HG03354 (cell line): ENCODE data around the gene SPTBN1.

Source experiments
- ATAC-seq: cut with Tn5 transposase; IDR thresholded peaks from one replicate; pipeline ENCODE4 v1.9.1; 2021; ENCODE audit warnings: mild to moderate bottlenecking; ENCODE audit not compliant: unreplicated experiment, poor library complexity, severe bottlenecking

SPTBN1 gene

GRCh38 chr2:54634564-54635511, 178.7 kb downstream of the SPTBN1 start:
- peak; percentile 80 for ATAC-seq

- no peak for ATAC-seq
These were observed 179.5 kb downstream of the SPTBN1 start for GRCh38 chr2:54635554-54636152.

GRCh38 chr2:54636415-54637139, 180.4 kb downstream of the SPTBN1 start:
- no peak for ATAC-seq

- ATAC-seq: peak; percentile 37
These were observed 182.0 kb downstream of the SPTBN1 start for GRCh38 chr2:54638103-54638502.

- no peak for ATAC-seq
These were observed 182.7 kb downstream of the SPTBN1 start for GRCh38 chr2:54638774-54639187.

GRCh38 chr2:54639609-54640008, 183.5 kb downstream of the SPTBN1 start:
- no peak for ATAC-seq

GRCh38 chr2:54640834-54641540, 184.9 kb downstream of the SPTBN1 start:
- ATAC-seq: no peak

GRCh38 chr2:54641988-54642387, 185.9 kb downstream of the SPTBN1 start:
- no peak for ATAC-seq

GRCh38 chr2:54642677-54643430, 186.7 kb downstream of the SPTBN1 start:
- ATAC-seq: no peak

GRCh38 chr2:54644236-54644635, 188.1 kb downstream of the SPTBN1 start:
- ATAC-seq: no peak

GRCh38 chr2:54646170-54646927, 190.2 kb downstream of the SPTBN1 start:
- ATAC-seq: no peak

- ATAC-seq: no peak
These were observed 192.1 kb downstream of the SPTBN1 start for GRCh38 chr2:54648256-54648655.

GRCh38 chr2:54649191-54649590, 193.1 kb downstream of the SPTBN1 start:
- ATAC-seq: no peak

- no peak for ATAC-seq
These were observed 193.5 kb downstream of the SPTBN1 start for GRCh38 chr2:54649633-54650032.

- ATAC-seq: no peak
These were observed 194.5 kb downstream of the SPTBN1 start for GRCh38 chr2:54650612-54651011.

GRCh38 chr2:54651291-54651690, 195.2 kb downstream of the SPTBN1 start:
- no peak for ATAC-seq

- ATAC-seq: peak; percentile 91
These were observed 196.4 kb downstream of the SPTBN1 start for GRCh38 chr2:54652540-54652939.

GRCh38 chr2:54653572-54654204, 197.6 kb downstream of the SPTBN1 start:
- ATAC-seq: no peak
